ENCODE measurements around the gene PDE4D. TPM values are rescaled to one million over a fixed set of nuclear protein-coding genes. Genes with fewer than 3 reads are reported as not detected.
A peak's percentile ranks its signal among the peaks of the same experiment; 100 is the strongest.

Gene PDE4D
- polyA plus RNA-seq, 6 donors from 2014 or later = 4.1 to 20.0 (median 12.9) TPM

GRCh38 chr5:59553992-59554391 lies 339.5 kb downstream of the PDE4D start:
- H3K4me1 Mint-ChIP-seq = peaks cover 0 to 12% (median 8%) of the 10 kb centered on the region in 3 donors
- no peak overlapping the region for H3K4me3 Mint-ChIP-seq
- H3K9me3 Mint-ChIP-seq = peaks cover 0 to 2% (median 0%) of the 10 kb centered on the region in 7 donors
- peak overlapping the region in 4 of 6 donors; percentile 26 to 71 (median 47) for H3K27ac Mint-ChIP-seq
- ATAC-seq (ENCODE audit: low read depth in 2 of 2) (no peak), DNase-seq (no peak)
- H3K36me3 Mint-ChIP-seq = no peaks in the 10 kb centered on the region
- H3K27me3 Mint-ChIP-seq = no peaks in the 10 kb centered on the region

GRCh38 chr5:59548807-59549357 lies 344.6 kb downstream of the PDE4D start:
- Mint-ChIP-seq H3K27ac (peak overlapping the region in 1 of 6 donors; percentile 58), H3K27me3 (no peaks in the 10 kb centered on the region), H3K4me1 (peaks cover 0 to 5% (median 4%) of the 10 kb centered on the region in 3 donors), H3K4me3 (no peak overlapping the region), H3K9me3 (no peaks in the 10 kb centered on the region), H3K36me3 (no peaks in the 10 kb centered on the region)
- no peak for ATAC-seq (ENCODE audit: low read depth in 2 of 2)
- no peak for DNase-seq

GRCh38 chr5:59547731-59548130 lies 345.8 kb downstream of the PDE4D start:
- Mint-ChIP-seq H3K27me3 (no peaks in the 10 kb centered on the region), H3K4me1 (peaks cover 7 to 9% (median 8%) of the 10 kb centered on the region in 3 donors), H3K4me3 (no peak overlapping the region), H3K36me3 (no peaks in the 10 kb centered on the region), H3K27ac (peak overlapping the region in 3 of 6 donors; percentile 2 to 5 (median 4)), H3K9me3 (no peaks in the 10 kb centered on the region)
- DNase-seq (no peak), ATAC-seq (ENCODE audit: low read depth in 2 of 2) (no peak)

- H3K27ac Mint-ChIP-seq = no peak overlapping the region
- no peaks in the 10 kb centered on the region for H3K36me3 Mint-ChIP-seq
- no peaks in the 10 kb centered on the region for H3K9me3 Mint-ChIP-seq
- ATAC-seq (ENCODE audit: low read depth in 2 of 2) (no peak), DNase-seq (no peak)
- H3K4me3 Mint-ChIP-seq = no peak overlapping the region
- H3K4me1 Mint-ChIP-seq = peaks cover 7 to 9% (median 8%) of the 10 kb centered on the region in 3 donors
- no peaks in the 10 kb centered on the region for H3K27me3 Mint-ChIP-seq
Observed at GRCh38 chr5:59544573-59544972, 349.0 kb downstream of the PDE4D start.

GRCh38 chr5:59543821-59544442 lies 349.6 kb downstream of the PDE4D start:
- no peaks in the 10 kb centered on the region for H3K27me3 Mint-ChIP-seq
- DNase-seq (no peak), ATAC-seq (ENCODE audit: low read depth in 2 of 2) (no peak)
- no peak overlapping the region for H3K4me3 Mint-ChIP-seq
- peak overlapping the region in 2 of 6 donors; percentile 4 to 43 for H3K27ac Mint-ChIP-seq
- H3K9me3 Mint-ChIP-seq = no peaks in the 10 kb centered on the region
- H3K4me1 Mint-ChIP-seq = peaks cover 7 to 9% (median 8%) of the 10 kb centered on the region in 3 donors
- H3K36me3 Mint-ChIP-seq = no peaks in the 10 kb centered on the region

GRCh38 chr5:59542851-59543820 lies 350.4 kb downstream of the PDE4D start:
- no peak overlapping the region for H3K4me3 Mint-ChIP-seq
- no peaks in the 10 kb centered on the region for H3K36me3 Mint-ChIP-seq

GRCh38 chr5:59542306-59542705 lies 351.2 kb downstream of the PDE4D start:
- Mint-ChIP-seq H3K27ac (no peak overlapping the region), H3K4me1 (peaks cover 7 to 9% (median 8%) of the 10 kb centered on the region in 3 donors), H3K4me3 (no peak overlapping the region), H3K27me3 (no peaks in the 10 kb centered on the region), H3K36me3 (no peaks in the 10 kb centered on the region), H3K9me3 (no peaks in the 10 kb centered on the region)
- DNase-seq = no peak
- ATAC-seq (ENCODE audit: low read depth in 2 of 2) = no peak

More at GRCh38 chr5:59542851-59543820, 350.4 kb downstream of the PDE4D start:
- Mint-ChIP-seq H3K4me1 (peaks cover 7 to 9% (median 8%) of the 10 kb centered on the region in 3 donors), H3K27me3 (no peaks in the 10 kb centered on the region), H3K9me3 (no peaks in the 10 kb centered on the region), H3K27ac (peak overlapping the region in 2 of 6 donors; percentile 4 to 43)
- no peak for DNase-seq
- no peak for ATAC-seq (ENCODE audit: low read depth in 2 of 2)

- ATAC-seq (ENCODE audit: low read depth in 2 of 2) (no peak), DNase-seq (no peak)
- H3K27me3 Mint-ChIP-seq = no peaks in the 10 kb centered on the region
- H3K4me1 Mint-ChIP-seq = peaks cover 7 to 9% (median 8%) of the 10 kb centered on the region in 3 donors
- H3K9me3 Mint-ChIP-seq = no peaks in the 10 kb centered on the region
- no peak overlapping the region for H3K4me3 Mint-ChIP-seq
- H3K27ac Mint-ChIP-seq = peak overlapping the region in 3 of 6 donors; percentile 20 to 27 (median 26)
- H3K36me3 Mint-ChIP-seq = peaks cover 0 to 3% of the 10 kb centered on the region in 2 donors
Observed at GRCh38 chr5:59540366-59540765, 353.2 kb downstream of the PDE4D start.

- H3K27me3 Mint-ChIP-seq = no peaks in the 10 kb centered on the region
- no peak overlapping the region for H3K4me3 Mint-ChIP-seq
- H3K36me3 Mint-ChIP-seq = peaks cover 0 to 3% of the 10 kb centered on the region in 2 donors
- H3K9me3 Mint-ChIP-seq = no peaks in the 10 kb centered on the region
- no peak for ATAC-seq (ENCODE audit: low read depth in 2 of 2)
- DNase-seq = no peak
- H3K27ac Mint-ChIP-seq = no peak overlapping the region
- peaks cover under 1 to 8% (median 3%) of the 10 kb centered on the region in 3 donors for H3K4me1 Mint-ChIP-seq
Observed at GRCh38 chr5:59538750-59539121, 354.8 kb downstream of the PDE4D start.

GRCh38 chr5:59537961-59538749 lies 355.4 kb downstream of the PDE4D start:
- H3K36me3 Mint-ChIP-seq = peaks cover 0 to 3% of the 10 kb centered on the region in 2 donors
- ATAC-seq (ENCODE audit: low read depth in 2 of 2) = no peak
- H3K9me3 Mint-ChIP-seq = no peaks in the 10 kb centered on the region
- H3K4me1 Mint-ChIP-seq = peaks cover 0 to 2% (median 0%) of the 10 kb centered on the region in 3 donors
- H3K27me3 Mint-ChIP-seq = no peaks in the 10 kb centered on the region
- no peak overlapping the region for H3K4me3 Mint-ChIP-seq
- no peak overlapping the region for H3K27ac Mint-ChIP-seq
- no peak for DNase-seq

- Mint-ChIP-seq H3K9me3 (no peaks in the 10 kb centered on the region), H3K36me3 (peaks cover 0 to 3% of the 10 kb centered on the region in 2 donors), H3K27ac (peak overlapping the region in 1 of 6 donors; percentile 13), H3K4me1 (no peaks in the 10 kb centered on the region), H3K4me3 (no peak overlapping the region), H3K27me3 (no peaks in the 10 kb centered on the region)
- ATAC-seq (ENCODE audit: low read depth in 2 of 2) (no peak), DNase-seq (no peak)
Observed at GRCh38 chr5:59536875-59537274, 356.7 kb downstream of the PDE4D start.

GRCh38 chr5:59535561-59535960 lies 358.0 kb downstream of the PDE4D start:
- Mint-ChIP-seq H3K27me3 (no peaks in the 10 kb centered on the region), H3K4me3 (no peak overlapping the region), H3K9me3 (no peaks in the 10 kb centered on the region), H3K4me1 (no peaks in the 10 kb centered on the region), H3K36me3 (peaks cover 0 to 3% of the 10 kb centered on the region in 2 donors), H3K27ac (no peak overlapping the region)
- ATAC-seq (ENCODE audit: low read depth in 2 of 2) (no peak), DNase-seq (no peak)

- no peak for DNase-seq
- Mint-ChIP-seq H3K27ac (no peak overlapping the region), H3K36me3 (peaks cover 0 to 3% of the 10 kb centered on the region in 2 donors), H3K4me3 (no peak overlapping the region), H3K27me3 (no peaks in the 10 kb centered on the region), H3K4me1 (no peaks in the 10 kb centered on the region), H3K9me3 (no peaks in the 10 kb centered on the region)
- ATAC-seq (ENCODE audit: low read depth in 2 of 2) = no peak
Observed at GRCh38 chr5:59533730-59534108, 359.8 kb downstream of the PDE4D start.

Data from naive B cell (primary cell).